GM12892 (cell line): Measurements from ENCODE around the gene PRRC2A.

Experiments
- POLR2A ChIP-seq: IDR thresholded peaks from 2 replicates; pipeline ENCODE4 v1.6.1; 2011; ENCODE audit warnings: low read depth, low read length, control low read depth
- POLR2AphosphoS5 ChIP-seq: IDR thresholded peaks from 2 replicates; pipeline ENCODE4 v1.6.1; 2011; ENCODE audit warnings: low read depth, low read length, control low read depth

DNA sequence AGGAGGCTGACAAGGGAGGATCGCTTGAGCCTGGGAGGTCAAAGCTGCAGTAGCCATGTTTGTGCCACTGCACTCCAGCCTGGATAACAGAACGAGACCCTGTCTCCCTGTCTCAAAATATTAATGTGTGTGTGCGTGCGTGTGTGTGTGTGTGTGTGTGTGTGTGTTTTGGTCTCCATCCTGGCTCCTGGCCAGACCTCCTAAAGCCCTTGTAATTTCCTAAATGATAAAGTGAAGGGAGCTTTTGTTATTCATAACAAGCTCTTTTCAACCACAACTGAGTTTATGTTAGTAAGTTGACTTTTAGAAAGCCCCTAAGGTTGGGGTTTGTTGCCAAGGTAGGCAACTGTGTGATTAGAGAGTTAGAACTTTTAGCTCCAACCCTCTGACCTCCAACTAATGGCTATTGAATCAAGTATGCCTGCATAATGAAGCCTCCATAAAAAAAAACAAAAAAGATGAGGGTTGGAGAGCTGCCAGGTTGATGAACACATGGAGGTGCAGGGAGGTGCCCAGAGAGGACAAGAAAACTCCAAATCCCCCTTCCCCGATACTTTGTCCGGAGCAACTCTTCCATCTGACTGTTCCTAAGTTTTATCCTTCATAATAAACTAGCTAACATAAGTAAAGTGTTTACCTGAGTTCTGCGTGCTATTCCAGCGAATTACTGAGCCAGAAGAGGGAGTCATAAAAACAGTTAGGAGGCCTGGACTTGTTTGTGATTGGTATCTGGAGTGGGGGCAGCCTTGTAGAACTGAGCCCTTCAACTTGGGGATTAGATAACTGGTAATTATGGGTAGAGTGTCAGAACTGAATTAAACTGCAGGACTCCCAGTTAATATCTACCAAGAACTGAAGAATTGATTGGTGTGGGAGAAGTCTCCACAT is 10.8 kb upstream of the PRRC2A start:
- no peak for TF ChIP-seq POLR2AphosphoS5
- TF ChIP-seq POLR2A: no peak
